ENCODE results near the gene KLF17.

KLF17 gene

GRCh38 chr1:44119525-44119924, 904 bp downstream of the KLF17 start:
- no peak for DNase-seq (ENCODE audit: low spot score)

GRCh38 chr1:44120398-44120949, 1.9 kb downstream of the KLF17 start:
- no peak overlapping the region for H3K27ac ChIP-seq
- TF ChIP-seq CTCF (IDR thresholded peaks at IDR 0.05), result no peak
- no peak overlapping the region for H3K4me3 ChIP-seq
- no peak for DNase-seq (ENCODE audit: low spot score)

More at GRCh38 chr1:44119525-44119924, 904 bp downstream of the KLF17 start:
- no peak for TF ChIP-seq CTCF (IDR thresholded peaks at IDR 0.05)
- no peak overlapping the region for H3K4me3 ChIP-seq
- no peak overlapping the region for H3K27ac ChIP-seq

GRCh38 chr1:44129616-44130500, 11.2 kb downstream of the KLF17 start:
- Histone ChIP-seq H3K4me3 (no peak overlapping the region), H3K27ac (no peak overlapping the region)
- TF ChIP-seq CTCF (IDR thresholded peaks at IDR 0.05), result no peak
- DNase-seq (ENCODE audit: low spot score), result no peak

- no peak for TF ChIP-seq CTCF (IDR thresholded peaks at IDR 0.05)
- no peak for DNase-seq (ENCODE audit: low spot score)
- H3K4me3 ChIP-seq, result no peak overlapping the region
- no peak overlapping the region for H3K27ac ChIP-seq
These were observed 12.8 kb downstream of the KLF17 start for GRCh38 chr1:44131411-44131810.

GRCh38 chr1:44134071-44134920, 15.7 kb downstream of the KLF17 start:
- TF ChIP-seq CTCF (IDR thresholded peaks at IDR 0.05), result no peak
- Histone ChIP-seq H3K4me3 (no peak overlapping the region), H3K27ac (no peak overlapping the region)
- no peak for DNase-seq (ENCODE audit: low spot score)

GRCh38 chr1:44135886-44136285, 17.3 kb downstream of the KLF17 start:
- DNase-seq (ENCODE audit: low spot score), result no peak
- TF ChIP-seq CTCF (IDR thresholded peaks at IDR 0.05), result no peak
- Histone ChIP-seq H3K4me3 (no peak overlapping the region), H3K27ac (no peak overlapping the region)

All from coronary artery (tissue), 2 donors.